Endothelial cell of umbilical vein (primary cell): Measurements from ENCODE around the gene TENM4.

Experiments used
- EZH2 ChIP-seq: IDR thresholded peaks from 2 replicates; pipeline ENCODE4 v1.6.1; 2012; ENCODE audit warnings: borderline replicate concordance, low read depth, mild to moderate bottlenecking, moderate library complexity, low read length, inconsistent platforms; ENCODE audit not compliant: severe bottlenecking
- FOS ChIP-seq: IDR thresholded peaks from 2 replicates; pipeline ENCODE4 v1.6.1; 2011; ENCODE audit warnings: mild to moderate bottlenecking, low read length, moderate library complexity, borderline replicate concordance; ENCODE audit not compliant: insufficient read depth

- TF ChIP-seq FOS (no peak), EZH2 (no peak)
Observed at GRCh38 chr11:78727816-78728215, 713.0 kb downstream of the TENM4 start.
